Heart left ventricle (tissue), 16 donors: ENCODE measurements around the gene PRPSAP2. TPM values are rescaled to one million over a fixed set of nuclear protein-coding genes. Genes with fewer than 3 reads are reported as not detected.
A peak's percentile ranks its signal among the peaks of the same experiment; 100 is the strongest.

Experiments
- ATAC-seq, 4 donors: fragments of 200-7000 bp; cut with Tn5 transposase; one replicate each; pipeline ENCODE4 v1.9.1; 2020 to 2022; ENCODE audit warnings: moderate library complexity in 4 of 4, mild to moderate bottlenecking in 3 of 4, moderate number of reproducible peaks in 1 of 4
- DNase-seq, 5 donors: peaks; one replicate each; pipeline ENCODE4 v3.0.0-alpha.2; 2020
- H3K27ac ChIP-seq, 12 donors: fragments of 200-600 bp; sonication (generic) in 4 of 12; one replicate each; pipeline versions ENCODE4 v1.5.0 to v1.8.0; 2016 to 2022; ENCODE audit warnings: mild to moderate bottlenecking in 2 of 12
- H3K27me3 ChIP-seq, 9 donors: fragments of 200-600 bp; sonication (generic) in 2 of 9; one replicate each; pipeline versions ENCODE4 v1.5.1 to v1.8.0; 2016 to 2022; ENCODE audit warnings: mild to moderate bottlenecking in 3 of 9
- H3K36me3 ChIP-seq, 9 donors: fragments of 200-600 bp; sonication (generic) in 2 of 9; one replicate each; pipeline versions ENCODE4 v1.5.0 to v1.8.0; 2018 to 2022; ENCODE audit warnings: mild to moderate bottlenecking in 2 of 9
- H3K4me1 ChIP-seq, 12 donors: fragments of 200-600 bp; sonication (generic) in 4 of 12; one replicate each; pipeline versions ENCODE4 v1.5.0 to v1.8.0; 2016 to 2022; ENCODE audit warnings: mild to moderate bottlenecking in 3 of 12
- H3K4me3 ChIP-seq, 12 donors: fragments of 200-600 bp; sonication (generic) in 4 of 12; one replicate each; pipeline versions ENCODE4 v1.5.0 to v1.8.0; 2017 to 2022; ENCODE audit warnings: mild to moderate bottlenecking in 9 of 12, moderate library complexity in 4 of 12
- H3K9me3 ChIP-seq, 12 donors: fragments of 200-600 bp; sonication (generic) in 4 of 12; one replicate each; pipeline versions ENCODE4 v1.5.0 to v1.8.0; 2016 to 2022; ENCODE audit warnings: mild to moderate bottlenecking in 1 of 12
- POLR2A ChIP-seq, 2 donors: fragments of 450-650 bp; IDR thresholded peaks; one replicate each; pipeline ENCODE4 v1.6.1; 2017; ENCODE audit warnings: antibody characterized with exemption in 2 of 2, mild to moderate bottlenecking in 2 of 2, moderate library complexity in 2 of 2
- WGBS, 4 donors: extraction: QIAGEN DNeasy Blood & Tissue Kit in 2 of 4; methylation state at CpG; one replicate each; pipeline versions ENCODE4 v1.1.5 to v1.1.7; 2013 to 2018; 5-methylcytosine and 5-hydroxymethylcytosine counted together
- intact Hi-C, 10 donors: fragments of 100-400 bp; cut with DNase I; formaldehyde crosslinking; loops; one replicate each; pipeline versions ENCODE4 v1.11.1 to v1.14.2; 2022
- polyA plus RNA-seq, 2 donors: library from polyadenylated mRNA; stranded (reverse); fragments of 200-250 nt; gene quantifications; one replicate each; pipeline ENCODE4 v1.2.3, GENCODE V29; 2013
- total RNA-seq, 9 donors: library from RNA; depleted of rRNA in 2 of 9; stranded (reverse); fragments of >200 nt in 2 of 9; fragmentation: NEBNext Ultra II Directional in 3 of 9; extraction: Animal tissue kit (Norgen Biotek cat#: 25700) in 3 of 9; gene quantifications; one replicate each; pipeline versions ENCODE4 v1.1.0 to v1.2.4, GENCODE V29; 2016 to 2023
- TF ChIP-seq, protein P1 (sequence below), 12 donors: fragments of 200-600 bp; sonication (generic) in 4 of 12; IDR thresholded peaks; one replicate each; pipeline versions ENCODE4 v1.5.0 to v1.8.0; 2018 to 2022; ENCODE audit warnings: antibody characterized with exemption in 12 of 12, mild to moderate bottlenecking in 5 of 12
- donor health status: ischemic (EF 13 %, LVEDD 7.1; RV severe dilation, severe dysfunction).
- donor health status: healthy with polysubstance abuse.
- donor health status: DM: no; HTN: yes; CAD: no.
- donor health status: DM: no; HTN: no; CAD: no.
- donor health status: ischemic (EF 25% LVEDD 6.9; RV normal size, moderate dysfunction).
- donor health status: ischemic (EF 25% LVEDD 5.7; RV mildly dilated, moderate dysfunction).
- donor health status: healthy.
- donor health status: DM: yes; HTN: yes; CAD: no.
- donor health status: ischemic (EF 35%, LVEDD 5.7; RV mildly dilated, moderate dysfunction).
- donor health status: nonischemic (EF 11% LVEDD 7.7; RV severe dilation, severe dysfunction).
- donor health status: DM: yes; HTN: yes; CAD: no.
- donor health status: PGD.
- donor health status: ischemic (EF 29% LVEDD 5.4; RV normal size, mild dysfunction).
- donor health status: nonischemic (EF 23%, LVEDD 6.1; RV moderate dilation, normal function).

Gene PRPSAP2
- total and polyA plus RNA-seq, 11 donors = 11.0 to 26.2 (median 17.8) TPM

DNA sequence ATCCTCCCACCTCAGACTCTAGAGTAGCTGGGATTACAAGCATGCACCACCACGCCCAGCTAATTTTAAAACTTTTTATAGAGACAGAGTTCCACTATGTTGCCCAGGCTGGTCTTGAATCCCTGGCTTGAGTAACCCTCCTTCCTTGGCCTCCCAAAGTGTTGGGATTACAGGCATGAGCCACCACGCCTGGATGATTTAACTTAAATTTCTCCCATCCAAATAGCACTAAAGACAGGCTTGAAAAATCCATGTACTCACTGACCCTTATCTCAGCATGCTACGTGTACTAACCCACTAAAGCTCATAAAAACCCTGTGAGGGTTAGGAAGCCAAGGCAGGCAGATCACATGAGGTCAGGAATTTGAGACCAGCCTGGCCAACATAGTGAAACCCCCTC is 98.7 kb downstream of the PRPSAP2 start:
- intact Hi-C loops = loop anchor here in 2 of 10 donors (5.0 to 10.0 kb wide), 2 partner anchors 48 to 51 kb away; partner anchors contain the start of gene FAM83G (in 1 of the 2)
- 89 to 94% (median 91%) methylated on average over 3 of the region's 3 CpGs for WGBS, 4 donors
- no peak overlapping the region for H3K4me3 ChIP-seq
- H3K27ac ChIP-seq = no peak overlapping the region
- no peaks in the 10 kb centered on the region for H3K27me3 ChIP-seq
- TF ChIP-seq POLR2A (IDR thresholded peaks at IDR 0.05) = no peak
- TF ChIP-seq, protein P1, sequence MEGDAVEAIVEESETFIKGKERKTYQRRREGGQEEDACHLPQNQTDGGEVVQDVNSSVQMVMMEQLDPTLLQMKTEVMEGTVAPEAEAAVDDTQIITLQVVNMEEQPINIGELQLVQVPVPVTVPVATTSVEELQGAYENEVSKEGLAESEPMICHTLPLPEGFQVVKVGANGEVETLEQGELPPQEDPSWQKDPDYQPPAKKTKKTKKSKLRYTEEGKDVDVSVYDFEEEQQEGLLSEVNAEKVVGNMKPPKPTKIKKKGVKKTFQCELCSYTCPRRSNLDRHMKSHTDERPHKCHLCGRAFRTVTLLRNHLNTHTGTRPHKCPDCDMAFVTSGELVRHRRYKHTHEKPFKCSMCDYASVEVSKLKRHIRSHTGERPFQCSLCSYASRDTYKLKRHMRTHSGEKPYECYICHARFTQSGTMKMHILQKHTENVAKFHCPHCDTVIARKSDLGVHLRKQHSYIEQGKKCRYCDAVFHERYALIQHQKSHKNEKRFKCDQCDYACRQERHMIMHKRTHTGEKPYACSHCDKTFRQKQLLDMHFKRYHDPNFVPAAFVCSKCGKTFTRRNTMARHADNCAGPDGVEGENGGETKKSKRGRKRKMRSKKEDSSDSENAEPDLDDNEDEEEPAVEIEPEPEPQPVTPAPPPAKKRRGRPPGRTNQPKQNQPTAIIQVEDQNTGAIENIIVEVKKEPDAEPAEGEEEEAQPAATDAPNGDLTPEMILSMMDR (IDR thresholded peaks at IDR 0.05) = no peak
- no peaks in the 10 kb centered on the region for H3K9me3 ChIP-seq
- no peaks in the 10 kb centered on the region for H3K36me3 ChIP-seq
- H3K4me1 ChIP-seq = peaks cover 0 to 2% (median 0%) of the 10 kb centered on the region in 12 donors
- peak in 1 of 5 donors; percentile 14 for DNase-seq
- no peak for ATAC-seq

DNA sequence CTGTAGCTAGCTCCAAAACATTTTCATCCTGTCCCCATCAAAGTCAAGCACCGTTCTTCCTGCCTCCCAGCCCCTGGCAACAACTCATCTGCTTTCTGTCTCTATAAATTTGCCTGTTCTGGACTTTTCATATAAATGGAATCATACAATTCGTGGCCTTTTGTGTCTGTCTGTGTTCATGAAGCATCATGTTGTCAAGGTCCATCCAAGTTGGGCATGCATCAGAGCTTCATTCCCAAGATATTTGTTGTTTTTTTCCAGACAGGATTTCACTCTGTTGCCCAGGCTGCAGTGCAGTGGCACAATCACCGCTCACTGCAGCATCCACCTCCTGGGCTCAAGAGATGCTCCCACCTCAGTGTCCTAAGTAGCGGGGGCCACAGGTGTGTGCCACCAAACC is 99.9 kb downstream of the PRPSAP2 start:
- intact Hi-C loops = loop anchor here in 2 of 10 donors (5.0 to 10.0 kb wide), 2 partner anchors 47 to 49 kb away; partner anchors contain the start of gene FAM83G (in 1 of the 2)
- no peak for ATAC-seq
- Histone ChIP-seq H3K4me3 (no peak overlapping the region), H3K27ac (no peak overlapping the region), H3K4me1 (peaks cover 0 to 2% (median 0%) of the 10 kb centered on the region in 12 donors), H3K9me3 (no peaks in the 10 kb centered on the region), H3K36me3 (no peaks in the 10 kb centered on the region), H3K27me3 (no peaks in the 10 kb centered on the region)
- no peak for TF ChIP-seq POLR2A (IDR thresholded peaks at IDR 0.05)
- TF ChIP-seq, protein P1 (IDR thresholded peaks at IDR 0.05) = no peak
- peak in 1 of 5 donors; percentile 9 for DNase-seq
- 85 to 91% (median 87%) methylated on average over 4 of the region's 4 CpGs for WGBS, 4 donors

DNA sequence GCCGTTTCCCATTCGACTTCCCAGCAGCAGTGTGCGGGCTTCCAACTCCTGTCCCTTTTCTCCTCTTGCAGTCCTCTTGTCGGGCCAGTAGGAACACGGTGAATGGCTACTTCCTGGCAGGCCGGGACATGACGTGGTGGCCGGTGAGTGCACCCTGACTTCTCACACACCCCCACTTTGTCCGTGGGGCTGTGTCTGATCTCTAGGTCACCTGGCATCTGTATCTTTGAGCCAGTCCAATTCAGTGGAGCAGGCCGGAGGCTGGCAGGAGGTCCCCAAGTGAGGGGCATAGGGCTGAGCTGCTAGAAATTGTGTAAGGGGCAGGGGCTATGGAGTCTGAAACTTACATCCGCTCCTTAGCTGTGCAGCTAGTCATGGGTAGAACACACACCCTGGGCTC is 100.7 kb downstream of the PRPSAP2 start:
- intact Hi-C loops = loop anchor here in 2 of 10 donors (5.0 to 10.0 kb wide), 2 partner anchors 46 to 49 kb away; partner anchors contain the start of gene FAM83G (in 1 of the 2)
- no peaks in the 10 kb centered on the region for H3K27me3 ChIP-seq
- 84 to 88% (median 87%) methylated on average over 10 to 11 of the region's 11 CpGs for WGBS, 4 donors
- H3K4me3 ChIP-seq = no peak overlapping the region
- H3K36me3 ChIP-seq = no peaks in the 10 kb centered on the region
- no peaks in the 10 kb centered on the region for H3K9me3 ChIP-seq
- peak in 1 of 5 donors; percentile 56 for DNase-seq
- no peak overlapping the region for H3K27ac ChIP-seq
- TF ChIP-seq, protein P1 (IDR thresholded peaks at IDR 0.05) = no peak
- no peak for TF ChIP-seq POLR2A (IDR thresholded peaks at IDR 0.05)
- peaks cover 0 to 2% (median 0%) of the 10 kb centered on the region in 12 donors for H3K4me1 ChIP-seq
- no peak for ATAC-seq

DNA sequence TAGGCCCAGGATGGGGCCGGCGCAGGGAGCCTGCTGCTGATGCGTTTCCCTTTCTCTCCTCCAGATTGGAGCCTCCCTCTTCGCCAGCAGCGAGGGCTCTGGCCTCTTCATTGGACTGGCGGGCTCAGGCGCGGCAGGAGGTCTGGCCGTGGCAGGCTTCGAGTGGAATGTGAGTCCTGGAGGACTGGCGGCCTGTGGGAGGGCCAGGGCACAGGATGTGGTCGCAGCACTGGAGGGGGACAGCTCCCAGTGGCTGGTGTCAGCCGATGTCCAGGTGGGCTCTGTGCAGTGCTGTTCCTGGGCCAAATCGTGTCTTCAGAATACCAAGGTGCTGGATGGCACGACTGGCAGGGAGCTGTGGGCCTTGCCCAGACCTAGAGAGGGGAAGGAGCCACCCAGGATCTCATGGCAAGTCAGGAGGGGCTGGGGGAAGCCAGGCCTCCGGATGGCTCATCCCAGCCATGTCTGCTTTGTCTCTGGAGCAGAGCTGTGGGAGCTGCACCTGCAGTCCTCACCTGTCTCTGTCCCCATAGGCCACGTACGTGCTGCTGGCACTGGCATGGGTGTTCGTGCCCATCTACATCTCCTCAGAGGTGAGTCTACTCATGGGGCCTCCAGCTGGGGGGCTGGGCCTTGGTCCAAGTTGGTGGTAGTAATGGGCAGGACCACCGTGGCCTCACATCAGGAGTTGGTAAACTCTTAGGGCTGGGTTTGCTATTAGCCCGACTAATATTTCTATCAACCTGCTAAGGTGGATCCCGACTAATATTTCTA is 101.3 kb downstream of the PRPSAP2 start:
- H3K4me3 ChIP-seq = no peak overlapping the region
- DNase-seq (peak in 2 of 5 donors; percentile 21 to 59), ATAC-seq (no peak)
- no peaks in the 10 kb centered on the region for H3K9me3 ChIP-seq
- TF ChIP-seq, protein P1 (IDR thresholded peaks at IDR 0.05) = no peak
- TF ChIP-seq POLR2A (IDR thresholded peaks at IDR 0.05) = no peak
- intact Hi-C loops = loop anchor here in 2 of 10 donors (5.0 to 10.0 kb wide), 2 partner anchors 46 to 48 kb away; partner anchors contain the start of gene FAM83G (in 1 of the 2)
- no peak overlapping the region for H3K27ac ChIP-seq
- 80 to 90% (median 85%) methylated on average over 5 to 22 of the region's 22 CpGs for WGBS, 4 donors
- H3K4me1 ChIP-seq = peaks cover 0 to 2% (median 0%) of the 10 kb centered on the region in 12 donors
- no peaks in the 10 kb centered on the region for H3K27me3 ChIP-seq
- no peaks in the 10 kb centered on the region for H3K36me3 ChIP-seq
